HepG2 (cell line): ENCODE data around the gene SHISA7. TPM values are rescaled to one million over a fixed set of nuclear protein-coding genes. Genes with fewer than 3 reads are reported as not detected.
A peak's percentile ranks its signal among the peaks of the same experiment; 100 is the strongest.

Source experiments
- ASH2L ChIP-seq: fragments of 300-600, 200-600 bp; sonication (generic); IDR thresholded peaks from 2 replicates; pipeline ENCODE4 v1.7.0; 2017; ENCODE audit warnings: low read depth, mild to moderate bottlenecking, moderate library complexity, mixed read lengths, low read length; ENCODE audit not compliant: insufficient read length
- BORCS8-MEF2B ChIP-seq: sonication (generic); formaldehyde crosslinking; IDR thresholded peaks from 2 replicates; pipeline ENCODE4 v1.8.0; 2022; ENCODE audit warnings: mild to moderate bottlenecking, missing genetic modification reagents
- CREBL2 ChIP-seq: sonication (generic); formaldehyde crosslinking; IDR thresholded peaks from 2 replicates; pipeline ENCODE4 v1.8.1; 2023; ENCODE audit warnings: missing genetic modification reagents, mild to moderate bottlenecking, borderline replicate concordance
- IKZF5 ChIP-seq: IDR thresholded peaks from 2 replicates; pipeline ENCODE4 v1.6.1; 2018; ENCODE audit warnings: missing genetic modification reagents, mild to moderate bottlenecking, missing compliant biosample characterization
- NRL ChIP-seq: sonication (generic); formaldehyde crosslinking; IDR thresholded peaks from 2 replicates; pipeline ENCODE4 v1.5.0; 2020; ENCODE audit warnings: missing genetic modification reagents, mild to moderate bottlenecking, moderate library complexity, borderline replicate concordance
- POLR2G ChIP-seq: fragments of 200-400 bp; formaldehyde crosslinking; IDR thresholded peaks from 2 replicates; pipeline ENCODE4 v1.6.1; 2018; ENCODE audit warnings: mild to moderate bottlenecking, low read depth, low read length, moderate library complexity
- TOPORS ChIP-seq: sonication (generic); formaldehyde crosslinking; IDR thresholded peaks from 2 replicates; pipeline ENCODE4 v1.8.0; 2023; ENCODE audit warnings: mild to moderate bottlenecking, missing genetic modification reagents
- ZNF124 ChIP-seq: sonication (generic); formaldehyde crosslinking; IDR thresholded peaks from 2 replicates; pipeline ENCODE4 v1.4.0; 2020; ENCODE audit warnings: missing genetic modification reagents
- ZNF142 ChIP-seq: sonication (generic); formaldehyde crosslinking; IDR thresholded peaks from 2 replicates; pipeline ENCODE4 v1.4.0; 2020; ENCODE audit warnings: missing genetic modification reagents
- ZNF331 ChIP-seq: sonication (generic); formaldehyde crosslinking; IDR thresholded peaks from 2 replicates; pipeline ENCODE4 v1.4.0; 2020; ENCODE audit warnings: missing genetic modification reagents
- ZNF33B ChIP-seq: sonication (generic); formaldehyde crosslinking; IDR thresholded peaks from 2 replicates; pipeline ENCODE4 v1.5.1; 2020; ENCODE audit warnings: mild to moderate bottlenecking, missing genetic modification reagents
- polyA plus RNA-seq, 8 experiments: library from polyadenylated mRNA; depleted of rRNA in 3 of 8; stranded (reverse) in 7 of 8; unstranded in 1 of 8; fragments of >200 nt; fragmentation: Illumina TruSeq in 4 of 8; extraction: Trizol in 4 of 8; gene quantifications; 2 replicates each; pipeline versions ENCODE4 v1.2.1 to v1.2.3, GENCODE V29; 2011 to 2016; ENCODE audit warnings: low read depth in 4 of 8, missing spikeins in 1 of 8, mixed read lengths in 1 of 8; ENCODE audit not compliant: insufficient read depth in 1 of 8
- total RNA-seq, 5 experiments: library from RNA; depleted of rRNA; stranded (reverse); fragments of >200 nt; fragmentation: Illumina TruSeq; extraction: Trizol; gene quantifications; 2 replicates each; pipeline ENCODE4 v1.2.3, GENCODE V29; 2016; ENCODE audit warnings: low read depth in 1 of 5

Gene SHISA7
- total and polyA plus RNA-seq, 2 of the 13 experiments (the other 11 are each of a cell fraction or from before 2014, with no cell fraction given), result not detected

GRCh38 chr19:55384920-55385723, 58.0 kb downstream of the SHISA7 start (continued):
- no peak for TF ChIP-seq ZNF331 (CRISPR knock-in tag)
- TF ChIP-seq POLR2G, result no peak
- 0 out of 2 replicates have a peak, but pooled peaks have one; percentile 40 for TF ChIP-seq BORCS8-MEF2B (CRISPR knock-in tag)
- TF ChIP-seq NRL, result 0 out of 2 replicates have a peak, but pooled peaks have one; percentile 32
- peak; percentile 68 for TF ChIP-seq ASH2L
- peak; percentile 13; the same call in 1 of the 2 replicates for TF ChIP-seq IKZF5 (CRISPR knock-in tag)
- no peak for TF ChIP-seq CREBL2 (CRISPR knock-in tag)
- no peak for TF ChIP-seq ZNF33B (CRISPR knock-in tag)
- TF ChIP-seq ZNF142 (CRISPR knock-in tag), result no peak
- TF ChIP-seq ZNF124, result no peak
- peak; percentile 52 for TF ChIP-seq TOPORS (CRISPR knock-in tag)
